ENCODE measurements around the gene PA2G4. TPM values are rescaled to one million over a fixed set of nuclear protein-coding genes. Genes with fewer than 3 reads are reported as not detected.

PA2G4 gene
- polyA plus RNA-seq, 1 donor from 2014 or later: 115 TPM

- H3K4me3 ChIP-seq (ENCODE audit: low read length): no peak overlapping the region
- H3K27ac ChIP-seq (ENCODE audit: low read length): no peak overlapping the region
- H4K20me1 ChIP-seq (ENCODE audit: insufficient read depth): no peaks in the 10 kb centered on the region
- no peak overlapping the region for H2AFZ ChIP-seq (ENCODE audit: low read depth, low read length)
- no peaks in the 10 kb centered on the region for H3K9me2 ChIP-seq (ENCODE audit: insufficient read depth, low read length)
- H3K4me2 ChIP-seq (ENCODE audit: low read length): no peak overlapping the region
- TF ChIP-seq CTCF (IDR thresholded peaks at IDR 0.05; ENCODE audit: poor library complexity, severe bottlenecking) (no peak), REST (IDR thresholded peaks at IDR 0.05; ENCODE audit: borderline replicate concordance) (no peak), EP300 (conservative IDR thresholded peaks at IDR 0.05; ENCODE audit: poor library complexity, severe bottlenecking) (no peak), TAF1 (IDR thresholded peaks at IDR 0.05; ENCODE audit: low read depth) (no peak), RAD21 (conservative IDR thresholded peaks at IDR 0.05) (no peak), POLR2AphosphoS5 (IDR thresholded peaks at IDR 0.05) (no peak), SMC3 (conservative IDR thresholded peaks at IDR 0.05; ENCODE audit: poor library complexity) (no peak), EZH2 (IDR thresholded peaks at IDR 0.05; ENCODE audit: borderline replicate concordance, insufficient read depth, low read length, poor library complexity, severe bottlenecking) (no peak), MXI1 (conservative IDR thresholded peaks at IDR 0.05; ENCODE audit: poor library complexity, severe bottlenecking) (no peak)
- no peaks in the 10 kb centered on the region for H3K27me3 ChIP-seq (ENCODE audit: insufficient read depth, low read depth, low read length)
- no peaks in the 10 kb centered on the region for H3F3A ChIP-seq (ENCODE audit: insufficient read depth, low read length, poor library complexity, severe bottlenecking)
- no peaks in the 10 kb centered on the region for H3K36me3 ChIP-seq (ENCODE audit: insufficient read depth, low read length)
- peaks cover under 1% of the 10 kb centered on the region for H3K79me2 ChIP-seq (replicated peaks; ENCODE audit: insufficient read depth, low read length)
- no peaks in the 10 kb centered on the region for H3K9me3 ChIP-seq (ENCODE audit: low read length)
- no peak overlapping the region for H3K9ac ChIP-seq (ENCODE audit: low read length)
Measured at GRCh38 chr12:56099787-56100186, 4.6 kb upstream of the PA2G4 start.

GRCh38 chr12:56101045-56101444 lies 3.3 kb upstream of the PA2G4 start:
- no peaks in the 10 kb centered on the region for H4K20me1 ChIP-seq (ENCODE audit: insufficient read depth)
- H3K9me2 ChIP-seq (ENCODE audit: insufficient read depth, low read length): no peaks in the 10 kb centered on the region
- no peaks in the 10 kb centered on the region for H3F3A ChIP-seq (ENCODE audit: insufficient read depth, low read length, poor library complexity, severe bottlenecking)
- no peak overlapping the region for H3K27ac ChIP-seq (ENCODE audit: low read length)
- no peak overlapping the region for H3K4me3 ChIP-seq (ENCODE audit: low read length)
- H3K9me3 ChIP-seq (ENCODE audit: low read length): no peaks in the 10 kb centered on the region
- no peaks in the 10 kb centered on the region for H3K36me3 ChIP-seq (ENCODE audit: insufficient read depth, low read length)
- TF ChIP-seq CTCF (IDR thresholded peaks at IDR 0.05; ENCODE audit: poor library complexity, severe bottlenecking) (no peak), MXI1 (conservative IDR thresholded peaks at IDR 0.05; ENCODE audit: poor library complexity, severe bottlenecking) (no peak), RAD21 (conservative IDR thresholded peaks at IDR 0.05) (no peak), EP300 (conservative IDR thresholded peaks at IDR 0.05; ENCODE audit: poor library complexity, severe bottlenecking) (no peak), POLR2AphosphoS5 (IDR thresholded peaks at IDR 0.05) (no peak), TAF1 (IDR thresholded peaks at IDR 0.05; ENCODE audit: low read depth) (no peak), EZH2 (IDR thresholded peaks at IDR 0.05; ENCODE audit: borderline replicate concordance, insufficient read depth, low read length, poor library complexity, severe bottlenecking) (no peak), REST (IDR thresholded peaks at IDR 0.05; ENCODE audit: borderline replicate concordance) (no peak)
- no peaks in the 10 kb centered on the region for H3K27me3 ChIP-seq (ENCODE audit: insufficient read depth, low read depth, low read length)
- no peak overlapping the region for H3K9ac ChIP-seq (ENCODE audit: low read length)
- H3K79me2 ChIP-seq (replicated peaks; ENCODE audit: insufficient read depth, low read length): peaks cover 14% of the 10 kb centered on the region
- no peak overlapping the region for H3K4me2 ChIP-seq (ENCODE audit: low read length)
- H2AFZ ChIP-seq (ENCODE audit: low read depth, low read length): no peak overlapping the region

Data from neural cell (in vitro differentiated cells).